ENCODE data around the gene LOXL4. TPM values are rescaled to one million over a fixed set of nuclear protein-coding genes. Genes with fewer than 3 reads are reported as not detected.

The LOXL4 gene
- total RNA-seq, 1 experiment from 2014 or later = 0.13 TPM

GRCh38 chr10:98238391-98238790, 29.6 kb downstream of the LOXL4 start:
- Histone ChIP-seq H3K9me3 (ENCODE audit: control insufficient read depth, low read depth, low read length) (no peaks in the 10 kb centered on the region), H3K9ac (ENCODE audit: extremely low read depth, insufficient read length, low read length) (no peak overlapping the region), H2BK15ac (ENCODE audit: low read depth, low read length) (no peak overlapping the region), H2BK12ac (ENCODE audit: insufficient read length, low read depth, low read length) (no peak overlapping the region), H3K79me1 (ENCODE audit: insufficient read depth, low read depth, low read length, poor library complexity, severe bottlenecking) (no peaks in the 10 kb centered on the region), H3K4me2 (ENCODE audit: insufficient read depth, insufficient read length, low read length) (no peak overlapping the region), H2BK120ac (ENCODE audit: low read depth, low read length, poor library complexity, severe bottlenecking) (no peak overlapping the region), H3K14ac (ENCODE audit: insufficient read depth, low read length) (no peak overlapping the region), H3K27ac (ENCODE audit: insufficient read length, low read depth, low read length) (no peak overlapping the region), H3K23ac (ENCODE audit: insufficient read length, low read depth, low read length) (no peak overlapping the region), H3K4ac (ENCODE audit: low read depth, low read length) (no peak overlapping the region), H4K5ac (ENCODE audit: insufficient read length, low read depth, low read length) (no peak overlapping the region), H3T11ph (ENCODE audit: low read length) (no peak overlapping the region), H4K20me1 (ENCODE audit: control insufficient read depth, insufficient read depth, insufficient read length) (no peaks in the 10 kb centered on the region), H3K23me2 (ENCODE audit: insufficient read length, low read depth, low read length, poor library complexity, severe bottlenecking) (no peaks in the 10 kb centered on the region), H3K27me3 (ENCODE audit: insufficient read depth, low read length) (no peaks in the 10 kb centered on the region), H2AK5ac (ENCODE audit: insufficient read length, low read length) (no peak overlapping the region), H4K91ac (ENCODE audit: insufficient read length, low read depth, low read length) (no peak overlapping the region), H3K4me1 (ENCODE audit: insufficient read depth, low read length) (no peaks in the 10 kb centered on the region), H4K8ac (replicated peaks; ENCODE audit: insufficient read length, low read depth, low read length) (no peak overlapping the region), H3K18ac (ENCODE audit: insufficient read length, low read depth, low read length) (no peak overlapping the region), H2BK20ac (ENCODE audit: low read depth, low read length, poor library complexity, severe bottlenecking) (no peak overlapping the region), H2BK5ac (ENCODE audit: insufficient read length, low read length) (no peak overlapping the region), H3K56ac (ENCODE audit: insufficient read length, low read depth, low read length) (no peak overlapping the region), H2AFZ (ENCODE audit: low read length) (no peak overlapping the region), H3K79me2 (ENCODE audit: insufficient read depth, low read length) (no peaks in the 10 kb centered on the region)
- no peak overlapping the region for H3K27ac Mint-ChIP-seq
- WGBS (ENCODE audit: extremely low coverage, insufficient read length, low lambda C conversion rate) = no CpG with 5 or more reads among the region's 1 CpG
- no peak overlapping the region for H3K4me3 Mint-ChIP-seq
- H3K4me1 Mint-ChIP-seq = peaks cover under 1% of the 10 kb centered on the region in 2 experiments; a peak in 2 of 4 replicates
- H3K27me3 Mint-ChIP-seq (ENCODE audit: low read depth) = no peaks in the 10 kb centered on the region
- H3K9me3 Mint-ChIP-seq = no peaks in the 10 kb centered on the region
- no peak for DNase-seq
- peaks cover 0 to 17% (median 8%) of the 10 kb centered on the region in 3 experiments; a peak in 5 of 7 replicates for H3K36me3 Mint-ChIP-seq (ENCODE audit: insufficient read depth in 1 of 3, low read depth in 3 of 3)
- no peak for TF ChIP-seq CTCF (conservative IDR thresholded peaks at IDR 0.05)

All from H9 (cell line).